ENCODE data around the gene KRT2.

DNA sequence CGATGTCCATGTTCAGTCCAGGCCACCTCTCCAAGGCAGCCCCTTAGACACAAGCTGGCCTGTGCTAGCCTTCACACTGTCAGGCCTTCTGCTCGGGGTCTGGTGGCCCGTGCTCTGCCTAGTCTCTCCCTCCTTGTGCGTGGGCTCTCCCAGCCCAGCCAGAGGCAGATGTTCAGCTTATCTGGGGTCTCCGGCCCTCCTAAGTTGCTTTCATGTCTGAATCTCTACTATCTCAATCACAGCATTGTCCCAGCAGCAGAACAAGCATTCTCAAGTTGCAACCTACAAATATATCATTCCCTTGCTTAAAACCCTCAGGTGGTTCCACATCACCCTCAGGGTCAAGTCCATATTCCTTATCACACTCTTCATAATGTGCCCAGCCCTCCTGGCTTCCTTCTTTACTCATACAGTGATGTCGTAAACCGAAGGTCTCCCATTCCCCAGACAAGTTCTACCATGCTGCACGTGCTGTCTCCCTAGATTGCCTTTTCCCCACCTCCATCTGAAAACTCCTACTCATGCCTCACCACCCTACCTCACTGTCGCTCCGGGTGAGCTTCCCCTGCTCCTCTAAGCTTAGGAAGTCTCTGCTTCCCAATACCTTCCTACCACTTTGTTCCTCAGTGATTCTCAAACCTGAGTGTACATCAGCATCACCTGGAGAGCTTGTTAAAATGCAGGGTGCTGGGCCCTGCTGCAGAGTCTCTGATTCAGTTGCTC is 35.2 kb downstream of the KRT2 start:
- TF ChIP-seq, protein P1, sequence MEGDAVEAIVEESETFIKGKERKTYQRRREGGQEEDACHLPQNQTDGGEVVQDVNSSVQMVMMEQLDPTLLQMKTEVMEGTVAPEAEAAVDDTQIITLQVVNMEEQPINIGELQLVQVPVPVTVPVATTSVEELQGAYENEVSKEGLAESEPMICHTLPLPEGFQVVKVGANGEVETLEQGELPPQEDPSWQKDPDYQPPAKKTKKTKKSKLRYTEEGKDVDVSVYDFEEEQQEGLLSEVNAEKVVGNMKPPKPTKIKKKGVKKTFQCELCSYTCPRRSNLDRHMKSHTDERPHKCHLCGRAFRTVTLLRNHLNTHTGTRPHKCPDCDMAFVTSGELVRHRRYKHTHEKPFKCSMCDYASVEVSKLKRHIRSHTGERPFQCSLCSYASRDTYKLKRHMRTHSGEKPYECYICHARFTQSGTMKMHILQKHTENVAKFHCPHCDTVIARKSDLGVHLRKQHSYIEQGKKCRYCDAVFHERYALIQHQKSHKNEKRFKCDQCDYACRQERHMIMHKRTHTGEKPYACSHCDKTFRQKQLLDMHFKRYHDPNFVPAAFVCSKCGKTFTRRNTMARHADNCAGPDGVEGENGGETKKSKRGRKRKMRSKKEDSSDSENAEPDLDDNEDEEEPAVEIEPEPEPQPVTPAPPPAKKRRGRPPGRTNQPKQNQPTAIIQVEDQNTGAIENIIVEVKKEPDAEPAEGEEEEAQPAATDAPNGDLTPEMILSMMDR (conservative IDR thresholded peaks at IDR 0.05; ENCODE audit: low read length) = no peak
- no peak for TF ChIP-seq EZH2phosphoT487 (IDR thresholded peaks at IDR 0.05; ENCODE audit: borderline replicate concordance, low read depth, low read length)

Measured in OCI-LY7 (cell line).